HG03108 (cell line): ENCODE data around the gene SPEF1.
A peak's percentile ranks its signal among the peaks of the same experiment; 100 is the strongest.
"Not testable (repeated sequence)": the region's sequence is repeated elsewhere in the genome, so short reads cannot be mapped to it uniquely, and the experiment has no call there.

Experiments
- ATAC-seq: cut with Tn5 transposase; IDR thresholded peaks from one replicate; pipeline ENCODE4 v1.9.1; 2021; ENCODE audit warnings: moderate library complexity; ENCODE audit not compliant: unreplicated experiment

The SPEF1 gene

DNA sequence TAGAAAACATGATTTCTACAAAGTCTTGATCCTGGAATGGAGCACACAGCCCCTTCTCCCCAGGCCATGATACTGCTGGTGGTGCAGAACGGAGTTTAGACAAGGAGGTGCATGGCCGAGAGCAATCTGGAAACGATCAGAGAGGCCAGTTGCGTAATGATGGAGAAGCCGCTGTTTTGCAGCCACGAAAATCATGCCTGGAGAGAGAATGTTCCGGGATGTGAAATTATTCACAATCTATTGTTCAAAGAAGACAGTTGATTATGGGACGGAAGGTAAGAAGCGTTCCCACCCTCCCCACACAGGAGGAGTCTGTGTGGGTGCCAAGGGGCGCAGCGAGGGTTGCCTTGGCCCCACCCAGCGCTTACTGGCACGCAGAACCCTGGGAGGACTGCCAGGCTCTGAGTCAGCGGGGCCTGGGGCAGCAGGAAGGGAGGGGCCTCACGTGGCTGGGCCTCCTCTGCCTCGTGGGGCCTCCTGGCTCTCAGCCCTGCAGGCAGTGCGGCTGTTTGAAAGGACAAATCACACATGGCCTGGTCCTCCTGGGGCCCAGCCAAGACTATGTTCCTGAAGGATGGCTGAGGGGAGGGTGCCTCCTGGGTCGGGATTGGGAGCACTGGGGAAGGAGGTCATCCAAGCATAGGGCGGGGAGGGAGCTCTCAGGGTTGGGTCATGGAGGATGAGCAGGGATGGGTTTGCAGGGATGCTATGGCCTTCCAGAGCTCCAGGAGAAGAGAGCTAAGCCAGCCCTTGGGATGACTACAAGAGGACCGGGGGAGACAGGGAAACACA is 30.4 kb upstream of the SPEF1 start:
- ATAC-seq = no peak

DNA sequence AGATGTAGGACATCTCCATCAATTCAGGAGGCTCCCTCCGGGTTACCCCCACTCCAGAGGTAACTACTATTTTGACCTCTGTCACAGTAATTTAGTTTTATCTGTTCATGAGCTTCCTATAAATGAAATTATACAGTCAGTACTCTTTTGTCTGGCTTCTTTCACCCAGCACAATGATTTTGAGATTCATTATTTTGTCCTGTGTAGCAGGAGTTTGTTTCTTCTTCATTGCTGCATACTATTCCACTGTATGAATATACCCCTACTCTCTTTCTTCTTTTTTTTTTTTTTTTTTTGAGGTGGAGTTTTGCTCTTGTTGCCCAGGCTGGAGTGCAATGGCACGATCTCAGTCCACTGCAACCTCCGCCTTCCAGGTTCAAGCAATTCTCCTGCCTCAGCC is 27.3 kb upstream of the SPEF1 start:
- no peak for ATAC-seq

DNA sequence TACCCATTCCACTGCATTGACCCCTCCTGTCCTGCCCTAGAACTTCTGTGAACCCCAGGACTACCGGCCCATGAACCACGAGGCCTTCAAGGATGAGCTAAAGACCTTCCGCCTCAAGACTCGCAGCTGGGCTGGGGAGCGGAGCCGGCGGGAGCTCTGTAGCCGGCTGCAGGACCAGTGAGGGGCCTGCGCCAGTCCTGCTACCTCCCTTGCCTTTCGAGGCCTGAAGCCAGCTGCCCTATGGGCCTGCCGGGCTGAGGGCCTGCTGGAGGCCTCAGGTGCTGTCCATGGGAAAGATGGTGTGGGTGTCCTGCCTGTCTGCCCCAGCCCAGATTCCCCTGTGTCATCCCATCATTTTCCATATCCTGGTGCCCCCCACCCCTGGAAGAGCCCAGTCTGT is 23.5 kb upstream of the SPEF1 start:
- no peak for ATAC-seq

- no peak for ATAC-seq
These were observed 23.1 kb upstream of the SPEF1 start for GRCh38 chr20:3804254-3804751.

DNA sequence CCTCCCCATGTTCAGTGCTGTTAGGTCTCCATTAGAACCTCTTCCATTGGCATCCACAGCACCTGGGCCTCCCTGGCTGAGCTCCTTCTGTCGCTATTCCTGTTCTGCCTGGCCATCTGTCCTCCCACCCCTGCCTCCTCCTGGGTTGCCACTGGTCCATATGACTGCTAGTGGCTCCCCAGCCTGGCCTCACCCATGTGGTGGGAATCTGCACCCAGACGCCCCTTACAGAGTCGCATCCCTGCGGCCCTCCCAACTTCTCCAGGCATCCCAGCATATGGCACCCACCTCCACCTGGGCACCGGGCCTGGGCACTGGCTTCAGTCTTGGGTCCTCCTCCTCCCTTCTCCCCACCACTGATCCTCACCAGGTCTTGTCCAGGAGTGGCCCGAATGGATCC is 22.6 kb upstream of the SPEF1 start:
- ATAC-seq = no peak

- ATAC-seq = no peak
These were observed 22.0 kb upstream of the SPEF1 start for GRCh38 chr20:3803289-3803688.

GRCh38 chr20:3802524-3803239 is 21.4 kb upstream of the SPEF1 start:
- ATAC-seq = no peak

- no peak for ATAC-seq
These were observed 20.6 kb upstream of the SPEF1 start for GRCh38 chr20:3801846-3802245.

GRCh38 chr20:3801299-3801698 is 20.1 kb upstream of the SPEF1 start:
- no peak for ATAC-seq

DNA sequence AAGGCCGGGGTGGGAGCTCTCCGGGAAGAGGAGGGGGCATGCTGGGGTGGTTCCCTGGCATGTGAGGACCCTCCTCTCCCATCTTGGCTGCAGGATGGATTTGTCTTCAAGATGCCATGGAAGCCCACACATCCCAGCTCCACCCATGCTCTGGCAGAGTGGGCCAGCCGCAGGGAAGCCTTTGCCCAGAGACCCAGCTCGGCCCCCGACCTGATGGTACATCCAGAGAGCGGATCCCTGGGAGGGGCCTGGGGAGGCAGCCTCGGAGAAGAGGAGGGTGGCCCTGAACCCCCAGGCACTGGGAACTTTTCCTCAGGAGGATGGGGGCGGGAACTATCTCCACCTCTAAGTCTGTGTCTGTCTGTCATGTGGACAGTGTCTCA is 19.6 kb upstream of the SPEF1 start:
- ATAC-seq = no peak

- no peak for ATAC-seq
These were observed 19.1 kb upstream of the SPEF1 start for GRCh38 chr20:3800256-3800877.

DNA sequence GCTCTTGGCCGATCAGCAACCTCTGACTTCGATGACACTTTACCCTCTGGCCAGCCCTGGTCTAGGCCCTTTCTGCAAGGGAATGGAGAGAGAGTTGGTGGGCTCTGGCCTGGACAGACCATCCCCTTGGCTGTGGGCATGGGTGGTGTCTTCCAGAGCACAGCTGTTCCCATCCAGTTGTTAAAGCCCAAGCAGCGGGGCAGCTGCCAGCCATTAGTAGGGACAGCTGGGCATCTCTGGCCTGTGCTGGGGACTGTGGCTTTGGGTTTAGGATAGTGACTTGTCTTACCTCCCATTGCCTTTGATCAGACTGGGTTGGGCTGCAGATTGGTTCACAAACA is 17.6 kb upstream of the SPEF1 start:
- no peak for ATAC-seq

DNA sequence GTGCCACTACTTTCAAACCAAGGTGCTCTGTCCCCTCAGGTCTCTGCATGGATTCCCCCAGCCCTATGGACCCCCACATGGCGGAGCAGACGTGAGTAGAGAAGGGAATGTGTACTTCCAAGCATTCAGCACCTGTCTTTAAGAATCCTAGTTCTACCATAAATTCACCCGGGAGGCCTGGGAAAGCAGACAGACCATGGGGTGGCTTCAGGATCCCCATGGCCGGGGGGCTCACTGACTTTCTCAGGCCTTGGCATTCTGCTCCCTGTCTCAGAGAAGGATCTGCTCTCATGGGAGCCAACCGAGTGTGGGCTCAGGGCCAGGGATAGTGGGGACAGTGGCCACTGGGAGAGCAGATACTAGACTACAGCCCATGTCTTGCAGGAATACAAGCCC is 17.1 kb upstream of the SPEF1 start:
- no peak for ATAC-seq

GRCh38 chr20:3797592-3798372 is 16.5 kb upstream of the SPEF1 start:
- no peak for ATAC-seq

DNA sequence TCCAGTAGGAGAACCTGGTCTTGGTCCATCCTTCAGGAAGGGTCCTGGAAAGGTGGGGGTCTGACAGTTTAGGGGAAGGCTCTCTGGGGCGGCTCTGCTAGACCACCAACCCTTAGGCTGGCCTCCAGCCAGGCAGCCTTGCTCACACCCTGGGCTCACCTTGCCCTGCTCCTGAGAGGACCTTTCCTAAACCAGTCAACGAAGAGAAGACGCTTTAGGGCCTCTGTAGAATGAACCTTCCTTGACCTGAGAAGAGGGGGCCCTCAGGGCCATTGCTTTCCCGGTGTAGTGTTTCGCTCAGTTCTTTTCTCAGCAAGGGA is 15.9 kb upstream of the SPEF1 start:
- no peak for ATAC-seq

GRCh38 chr20:3796477-3797225 is 15.4 kb upstream of the SPEF1 start:
- ATAC-seq = peak; percentile 2

DNA sequence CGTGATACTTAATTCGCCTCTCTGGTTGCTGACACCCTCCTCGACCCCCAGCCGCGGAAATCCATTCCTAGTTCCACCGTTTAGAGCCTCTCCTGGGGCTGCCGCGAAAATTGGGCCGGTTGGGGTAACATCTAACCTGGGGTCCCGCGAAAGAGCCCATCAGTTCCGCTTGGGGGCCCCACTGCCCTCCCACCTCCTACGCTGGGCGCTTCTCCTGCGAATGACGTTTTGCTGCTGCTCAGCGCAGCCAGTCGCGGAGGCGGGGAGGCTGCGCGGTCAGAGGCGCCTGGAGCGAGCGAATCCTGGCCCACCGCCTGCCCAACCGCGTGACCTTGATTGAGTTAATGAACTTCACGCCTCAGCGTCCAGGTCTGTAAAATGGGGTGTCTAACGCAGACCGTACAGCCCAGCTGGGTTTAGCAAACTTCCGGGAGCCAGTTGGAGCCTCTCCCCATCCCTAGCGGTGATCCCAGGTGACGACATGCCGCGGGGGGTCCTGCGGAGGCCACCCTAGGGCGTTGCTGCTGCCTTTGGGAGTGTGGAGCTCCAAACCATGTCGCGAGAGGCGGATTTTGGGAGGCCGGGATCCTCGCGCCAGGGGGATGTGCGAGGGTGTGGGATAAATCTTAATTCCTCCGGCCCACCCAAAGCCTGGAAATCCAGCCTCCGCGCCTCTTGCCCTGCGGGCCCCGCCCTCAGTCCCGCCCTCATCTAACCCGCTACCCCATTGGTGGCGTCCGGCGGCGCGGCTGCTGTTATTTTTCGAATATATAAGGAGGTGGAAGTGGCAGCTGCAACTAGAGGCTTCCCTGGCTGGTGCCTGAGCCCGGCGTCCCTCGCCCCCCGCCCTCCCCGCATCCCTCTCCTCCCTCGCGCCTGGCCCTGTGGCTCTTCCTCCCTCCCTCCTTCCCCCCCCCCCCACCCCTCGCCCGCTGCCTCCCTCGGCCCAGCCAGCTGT is 14.5 kb upstream of the SPEF1 start, which contains the start of gene CDC25B:
TSS of gene CDC25B (plus strand) at position 800 of the 958 bp plus-strand sequence. CDS start 222 bp downstream, outside the sequence.
- ATAC-seq = peak; percentile 53

DNA sequence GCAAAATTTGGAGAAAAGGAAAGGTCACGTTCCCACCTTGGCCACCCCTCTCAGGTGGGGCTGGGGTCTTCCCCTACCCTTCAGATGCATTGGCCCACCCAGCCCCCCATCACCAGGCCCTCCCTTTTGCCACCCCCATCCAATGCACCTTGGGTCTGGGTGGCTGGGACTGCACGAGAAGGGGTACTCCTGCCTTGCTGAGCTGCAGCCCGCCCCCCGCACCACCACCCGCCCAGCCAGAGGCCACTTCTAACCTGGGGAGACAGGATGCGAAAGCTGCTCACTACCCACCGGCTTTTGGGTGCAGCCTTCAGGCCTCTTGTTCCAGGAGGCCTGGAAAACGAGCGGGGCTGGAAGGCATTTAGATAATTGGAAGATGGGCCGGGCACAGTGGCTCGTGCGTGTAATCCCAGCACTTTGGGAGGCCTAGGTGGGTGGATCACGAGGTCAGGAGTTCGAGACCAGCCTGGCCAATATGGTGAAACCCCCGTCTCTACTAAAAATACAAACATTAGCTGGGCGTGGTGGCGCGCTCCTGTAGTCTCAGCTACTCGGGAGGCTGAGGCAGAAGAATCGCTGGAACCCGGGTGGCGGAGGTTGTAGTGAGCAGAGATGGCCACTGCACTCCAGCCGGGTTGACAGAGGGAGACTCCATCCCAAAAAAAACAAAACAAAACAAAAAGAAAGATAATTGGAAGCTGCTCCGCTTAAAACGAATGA is 13.6 kb upstream of the SPEF1 start:
- no peak for ATAC-seq

GRCh38 chr20:3794168-3794567 is 12.9 kb upstream of the SPEF1 start:
- not testable (repeated sequence) for ATAC-seq
